Trophoblast cell (in vitro differentiated cells and primary cell): ENCODE measurements around the gene MEGF6.

Experiments
- DNase-seq, 2 donors: peaks; one replicate each; pipeline ENCODE4 v3.0.0-alpha.2; 2016
- H2AFZ ChIP-seq: 2 replicates; pipeline ENCODE4 v1.6.1; 2013; ENCODE audit warnings: low read length, moderate library complexity, mild to moderate bottlenecking; ENCODE audit not compliant: insufficient read depth, poor library complexity
- H2AK5ac ChIP-seq: 2 replicates; pipeline ENCODE4 v1.6.1; 2013; ENCODE audit warnings: mild to moderate bottlenecking, low read length
- H2BK120ac ChIP-seq: 2 replicates; pipeline ENCODE4 v1.6.1; 2013; ENCODE audit warnings: low read length, mild to moderate bottlenecking, moderate library complexity; ENCODE audit not compliant: insufficient read depth, poor library complexity
- H2BK12ac ChIP-seq: 2 replicates; pipeline ENCODE4 v1.6.1; 2013; ENCODE audit warnings: mild to moderate bottlenecking, low read length, moderate library complexity
- H2BK5ac ChIP-seq: 2 replicates; pipeline ENCODE4 v1.6.1; 2013; ENCODE audit warnings: low read length, low read depth, moderate library complexity, mild to moderate bottlenecking; ENCODE audit not compliant: poor library complexity
- H3K14ac ChIP-seq: 2 replicates; pipeline ENCODE4 v1.6.1; 2013; ENCODE audit warnings: mild to moderate bottlenecking, low read length
- H3K18ac ChIP-seq: 2 replicates; pipeline ENCODE4 v1.6.1; 2013; ENCODE audit warnings: mild to moderate bottlenecking, low read length
- H3K23ac ChIP-seq: 2 replicates; pipeline ENCODE4 v1.6.1; 2013; ENCODE audit warnings: low read length
- H3K27ac ChIP-seq: 2 replicates; pipeline ENCODE4 v1.5.1; 2013; ENCODE audit warnings: low read depth, mild to moderate bottlenecking, inconsistent platforms, low read length, moderate library complexity
- H3K27me3 ChIP-seq: 2 replicates; pipeline ENCODE4 v1.6.1; 2013; ENCODE audit warnings: inconsistent platforms, mild to moderate bottlenecking, low read length, moderate library complexity; ENCODE audit not compliant: insufficient read depth
- H3K36me3 ChIP-seq, 2 experiments: 1 replicate in 1 of 2; 2 replicates in 1 of 2; pipeline ENCODE4 v1.6.1; 2013; ENCODE audit warnings: low read length in 2 of 2, mild to moderate bottlenecking in 2 of 2, moderate library complexity in 1 of 2; ENCODE audit not compliant: insufficient read depth in 2 of 2, control insufficient read depth in 1 of 2
- H3K4ac ChIP-seq: 2 replicates; pipeline ENCODE4 v1.6.1; 2013; ENCODE audit warnings: low read depth, mild to moderate bottlenecking, low read length, moderate library complexity
- H3K4me1 ChIP-seq, 2 experiments: 1 replicate in 1 of 2; 2 replicates in 1 of 2; pipeline ENCODE4 v1.6.1; 2013; ENCODE audit warnings: low read length in 2 of 2, mild to moderate bottlenecking in 2 of 2, moderate library complexity in 1 of 2; ENCODE audit not compliant: insufficient read depth in 2 of 2, control insufficient read depth in 1 of 2
- H3K4me2 ChIP-seq: 2 replicates; pipeline ENCODE4 v1.6.1; 2013; ENCODE audit warnings: inconsistent platforms, mild to moderate bottlenecking, low read length, moderate library complexity
- H3K4me3 ChIP-seq: 2 replicates; pipeline ENCODE4 v1.5.1; 2013; ENCODE audit warnings: mild to moderate bottlenecking, low read depth, low read length, inconsistent platforms
- H3K79me1 ChIP-seq: one replicate; pipeline ENCODE4 v1.6.1; 2013; ENCODE audit warnings: low read length
- H3K79me2 ChIP-seq: 2 replicates; pipeline ENCODE4 v1.6.1; 2013; ENCODE audit warnings: low read length, mild to moderate bottlenecking; ENCODE audit not compliant: control insufficient read depth, insufficient read depth, poor library complexity
- H3K9ac ChIP-seq: 2 replicates; pipeline ENCODE4 v1.6.1; 2013; ENCODE audit warnings: mild to moderate bottlenecking, low read length
- H3K9me3 ChIP-seq: 2 replicates; pipeline ENCODE4 v1.6.1; 2013; ENCODE audit warnings: low read depth, mild to moderate bottlenecking, control low read depth, inconsistent platforms, low read length; ENCODE audit not compliant: insufficient read depth
- H4K12ac ChIP-seq: 2 replicates; pipeline ENCODE4 v1.6.1; 2013; ENCODE audit warnings: low read depth, mild to moderate bottlenecking, low read length, moderate library complexity
- H4K8ac ChIP-seq: 2 replicates; pipeline ENCODE4 v1.6.1; 2013; ENCODE audit warnings: low read depth, mild to moderate bottlenecking, low read length, moderate library complexity
- H4K91ac ChIP-seq: one replicate; pipeline ENCODE4 v1.6.1; 2013; ENCODE audit warnings: low read depth, mild to moderate bottlenecking, low read length, moderate library complexity
- WGBS: extraction: QIAGEN DNeasy Blood & Tissue Kit; methylation state at CpG from one replicate; pipeline ENCODE4 v1.1.7; 2013; ENCODE audit warnings: missing lambda C conversion rate; ENCODE audit not compliant: insufficient read length, insufficient coverage; ENCODE audit errors: extremely low coverage; 5-methylcytosine and 5-hydroxymethylcytosine counted together

MEGF6 gene

DNA sequence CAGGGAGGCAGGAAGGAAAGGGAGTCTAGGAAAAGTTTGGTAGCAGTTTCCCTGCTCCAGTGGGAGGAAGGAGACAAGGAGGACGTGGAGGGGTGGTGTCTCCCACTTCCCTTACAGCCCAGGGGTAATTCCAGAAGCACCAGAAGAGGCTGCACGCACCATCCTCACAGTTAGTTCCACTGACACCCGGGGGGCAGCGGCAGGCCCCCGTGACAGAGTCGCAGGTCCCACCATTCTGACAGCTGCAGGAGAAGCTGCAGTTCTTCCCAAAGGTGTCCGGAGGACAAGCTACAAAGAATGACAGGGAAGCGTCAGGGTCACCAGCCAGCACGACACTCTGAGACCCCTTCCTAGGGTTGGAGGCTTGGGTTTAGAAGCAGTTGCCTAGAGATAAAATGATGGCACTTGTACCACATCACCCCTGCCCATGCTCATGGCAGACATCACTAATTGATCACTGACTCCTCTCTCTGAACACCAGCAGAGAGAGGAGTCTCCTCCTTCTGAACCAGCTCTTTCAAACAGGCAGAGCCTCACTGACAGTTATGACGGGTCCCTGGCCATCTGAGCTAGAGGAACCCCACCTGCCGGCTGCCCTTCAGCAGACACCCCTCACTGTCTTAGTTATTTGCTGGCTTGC is 103.6 kb downstream of the MEGF6 start:
- H3K4me2 ChIP-seq, result no peak overlapping the region
- H3K4me1 ChIP-seq, result no peaks in the 10 kb centered on the region
- no peaks in the 10 kb centered on the region for H3K27me3 ChIP-seq
- no peak overlapping the region for H3K23ac ChIP-seq
- no peak overlapping the region for H4K12ac ChIP-seq
- no peak overlapping the region for H2BK12ac ChIP-seq
- H3K79me2 ChIP-seq, result no peaks in the 10 kb centered on the region
- H3K9me3 ChIP-seq, result peaks cover 3% of the 10 kb centered on the region
- H3K18ac ChIP-seq, result no peak overlapping the region
- H3K4me3 ChIP-seq, result no peak overlapping the region
- peaks cover 0 to 2% of the 10 kb centered on the region in 2 experiments for H3K36me3 ChIP-seq
- no peak overlapping the region for H3K14ac ChIP-seq
- H2AFZ ChIP-seq, result no peak overlapping the region
- H2AK5ac ChIP-seq, result no peak overlapping the region
- no peak overlapping the region for H2BK5ac ChIP-seq
- WGBS, result no CpG with 5 or more reads among the region's 11 CpGs
- H4K91ac ChIP-seq, result no peak overlapping the region
- no peak overlapping the region for H3K27ac ChIP-seq
- H3K4ac ChIP-seq, result no peak overlapping the region
- no peak overlapping the region for H3K9ac ChIP-seq
- H2BK120ac ChIP-seq, result no peak overlapping the region
- H3K79me1 ChIP-seq, result no peaks in the 10 kb centered on the region
- DNase-seq, result no peak
- no peak overlapping the region for H4K8ac ChIP-seq

DNA sequence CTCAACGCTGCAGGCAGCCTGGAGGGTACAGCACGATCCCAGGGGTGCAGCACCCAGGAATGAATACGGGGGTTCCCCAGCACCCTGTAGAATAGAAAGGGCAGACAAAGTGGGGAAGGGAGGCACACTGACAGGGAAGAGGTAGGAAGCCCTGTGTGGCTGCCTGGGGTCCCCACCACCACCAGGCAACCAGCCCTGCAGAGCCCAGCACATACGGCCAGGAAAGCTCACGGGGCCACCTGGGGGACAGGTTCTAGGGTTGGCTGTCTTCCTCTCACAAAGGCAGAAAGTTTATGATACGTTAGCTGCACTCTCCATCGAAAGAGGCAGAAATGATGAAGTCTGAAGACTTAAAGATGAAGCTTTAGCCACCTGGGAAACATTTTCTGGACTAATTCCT is 104.4 kb downstream of the MEGF6 start:
- no CpG with 5 or more reads among the region's 7 CpGs for WGBS

DNA sequence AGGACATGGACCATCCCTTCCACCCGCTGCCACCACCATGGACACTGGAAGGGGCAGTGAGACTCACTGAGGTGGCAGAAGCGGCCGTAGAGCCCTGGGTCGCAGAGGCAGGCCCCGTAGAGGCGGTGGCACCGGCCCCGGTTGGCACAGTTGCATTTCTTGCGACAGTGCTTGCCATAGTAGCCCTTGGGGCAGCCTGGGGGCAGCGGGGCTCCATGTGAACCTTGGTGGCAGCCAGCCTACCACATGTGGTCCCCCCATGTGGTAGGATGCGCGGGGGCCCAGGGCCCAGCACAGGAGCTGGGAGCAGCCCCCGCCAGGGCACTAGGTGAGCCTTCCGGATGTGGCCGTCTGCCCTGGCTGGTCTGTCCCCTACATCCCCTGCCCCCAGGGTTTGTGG is 105.3 kb downstream of the MEGF6 start:
- no peak overlapping the region for H2AFZ ChIP-seq
- H4K12ac ChIP-seq, result no peak overlapping the region
- H3K4me3 ChIP-seq, result no peak overlapping the region
- H3K36me3 ChIP-seq, result no peaks in the 10 kb centered on the region
- H3K4me2 ChIP-seq, result no peak overlapping the region
- no peak overlapping the region for H3K9ac ChIP-seq
- H3K4me1 ChIP-seq, result no peaks in the 10 kb centered on the region
- H3K23ac ChIP-seq, result no peak overlapping the region
- H3K79me1 ChIP-seq, result no peaks in the 10 kb centered on the region
- WGBS, result no CpG with 5 or more reads among the region's 15 CpGs
- no peak overlapping the region for H4K91ac ChIP-seq
- DNase-seq, result no peak
- H3K27ac ChIP-seq, result no peak overlapping the region
- H4K8ac ChIP-seq, result no peak overlapping the region
- H3K79me2 ChIP-seq, result no peaks in the 10 kb centered on the region
- no peak overlapping the region for H3K14ac ChIP-seq
- no peaks in the 10 kb centered on the region for H3K27me3 ChIP-seq
- no peak overlapping the region for H2AK5ac ChIP-seq
- H3K4ac ChIP-seq, result no peak overlapping the region
- peaks cover 3% of the 10 kb centered on the region for H3K9me3 ChIP-seq
- H2BK12ac ChIP-seq, result no peak overlapping the region
- H3K18ac ChIP-seq, result no peak overlapping the region
- H2BK5ac ChIP-seq, result no peak overlapping the region
- H2BK120ac ChIP-seq, result no peak overlapping the region

More for the DNA sequence above, 104.4 kb downstream of the MEGF6 start:
- no peaks in the 10 kb centered on the region for H3K79me1 ChIP-seq
- no peak for DNase-seq
- no peaks in the 10 kb centered on the region for H3K27me3 ChIP-seq
- no peak overlapping the region for H2BK5ac ChIP-seq
- H3K4me1 ChIP-seq, result no peaks in the 10 kb centered on the region
- H2AFZ ChIP-seq, result no peak overlapping the region
- H3K27ac ChIP-seq, result no peak overlapping the region
- H3K18ac ChIP-seq, result no peak overlapping the region
- no peaks in the 10 kb centered on the region for H3K36me3 ChIP-seq
- H3K23ac ChIP-seq, result no peak overlapping the region
- no peak overlapping the region for H3K4ac ChIP-seq
- peaks cover 3% of the 10 kb centered on the region for H3K9me3 ChIP-seq
- no peak overlapping the region for H2BK120ac ChIP-seq
- H4K91ac ChIP-seq, result no peak overlapping the region
- no peaks in the 10 kb centered on the region for H3K79me2 ChIP-seq
- no peak overlapping the region for H3K4me3 ChIP-seq
- H2BK12ac ChIP-seq, result no peak overlapping the region
- H3K14ac ChIP-seq, result no peak overlapping the region
- H3K9ac ChIP-seq, result no peak overlapping the region
- no peak overlapping the region for H4K12ac ChIP-seq
- H2AK5ac ChIP-seq, result no peak overlapping the region
- H3K4me2 ChIP-seq, result no peak overlapping the region
- no peak overlapping the region for H4K8ac ChIP-seq

DNA sequence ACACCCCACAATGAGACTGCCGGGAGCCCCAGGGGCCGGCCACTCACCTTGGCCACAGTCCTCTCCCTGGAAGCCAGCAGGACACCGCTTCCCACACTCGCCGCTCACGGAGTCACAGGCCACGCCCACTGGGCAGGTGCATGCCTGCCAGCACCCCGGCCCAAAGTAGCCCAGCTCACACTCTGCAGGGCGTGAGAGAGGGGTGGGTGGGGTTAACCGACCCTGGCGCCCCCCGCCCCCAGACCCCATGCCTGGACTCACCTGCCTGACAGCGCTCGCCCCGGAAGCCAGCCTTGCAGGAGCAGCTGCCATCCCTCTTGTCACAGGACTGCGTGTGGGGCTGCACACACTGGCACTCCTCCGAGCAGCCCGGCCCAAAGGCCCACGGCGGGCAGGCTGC is 106.1 kb downstream of the MEGF6 start:
- H3K18ac ChIP-seq, result no peak overlapping the region
- no peaks in the 10 kb centered on the region for H3K79me1 ChIP-seq
- H4K91ac ChIP-seq, result no peak overlapping the region
- no peak for DNase-seq
- no peak overlapping the region for H2AK5ac ChIP-seq
- no peak overlapping the region for H2AFZ ChIP-seq
- H3K14ac ChIP-seq, result no peak overlapping the region
- H3K27me3 ChIP-seq, result no peaks in the 10 kb centered on the region
- no peak overlapping the region for H3K23ac ChIP-seq
- peaks cover 3% of the 10 kb centered on the region for H3K9me3 ChIP-seq
- no peaks in the 10 kb centered on the region for H3K36me3 ChIP-seq
- no peaks in the 10 kb centered on the region for H3K4me1 ChIP-seq
- no peak overlapping the region for H2BK120ac ChIP-seq
- WGBS, result no CpG with 5 or more reads among the region's 20 CpGs
- H4K8ac ChIP-seq, result no peak overlapping the region
- H2BK5ac ChIP-seq, result no peak overlapping the region
- H3K4me2 ChIP-seq, result no peak overlapping the region
- no peak overlapping the region for H3K9ac ChIP-seq
- H3K4ac ChIP-seq, result no peak overlapping the region
- H3K4me3 ChIP-seq, result no peak overlapping the region
- no peaks in the 10 kb centered on the region for H3K79me2 ChIP-seq
- H3K27ac ChIP-seq, result no peak overlapping the region
- no peak overlapping the region for H4K12ac ChIP-seq
- no peak overlapping the region for H2BK12ac ChIP-seq
